A673 (cell line): ENCODE measurements around the gene CCDC171.

Source experiments
- EZH2 ChIP-seq: fragments of 200-600 bp; sonication (generic); IDR thresholded peaks from 2 replicates; pipeline ENCODE4 v1.6.1; 2017; ENCODE audit warnings: borderline replicate concordance, low read depth, mild to moderate bottlenecking, mixed read lengths, antibody characterized with exemption, low read length; ENCODE audit not compliant: poor library complexity, severe bottlenecking
- TF ChIP-seq, protein P1 (sequence below): fragments of 300-800, 200-600 bp; sonication (generic); conservative IDR thresholded peaks from 2 replicates; pipeline ENCODE4 v1.5.1; 2017; ENCODE audit warnings: low read depth, mild to moderate bottlenecking, antibody characterized with exemption, low read length, moderate library complexity, mixed read lengths

DNA sequence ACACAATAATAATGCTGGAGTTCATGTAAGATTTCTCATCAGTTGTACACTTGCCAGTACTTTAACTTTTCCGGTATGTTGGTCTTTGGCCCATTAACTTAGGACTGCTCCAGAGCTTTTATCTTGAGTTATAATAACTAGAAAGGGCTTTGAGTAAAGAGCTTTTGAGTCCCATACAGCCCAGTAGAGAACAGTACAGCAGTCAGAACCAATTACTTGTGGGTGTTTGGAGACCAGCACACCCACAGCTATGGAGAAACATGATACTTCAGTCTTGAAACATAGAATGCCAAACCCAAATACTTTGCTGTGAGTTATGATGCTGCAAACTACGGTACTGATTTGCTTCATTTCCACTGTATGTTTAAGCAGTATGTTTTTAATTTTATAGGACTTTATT is 374.3 kb downstream of the CCDC171 start:
- no peak for TF ChIP-seq EZH2
- TF ChIP-seq, protein P1, sequence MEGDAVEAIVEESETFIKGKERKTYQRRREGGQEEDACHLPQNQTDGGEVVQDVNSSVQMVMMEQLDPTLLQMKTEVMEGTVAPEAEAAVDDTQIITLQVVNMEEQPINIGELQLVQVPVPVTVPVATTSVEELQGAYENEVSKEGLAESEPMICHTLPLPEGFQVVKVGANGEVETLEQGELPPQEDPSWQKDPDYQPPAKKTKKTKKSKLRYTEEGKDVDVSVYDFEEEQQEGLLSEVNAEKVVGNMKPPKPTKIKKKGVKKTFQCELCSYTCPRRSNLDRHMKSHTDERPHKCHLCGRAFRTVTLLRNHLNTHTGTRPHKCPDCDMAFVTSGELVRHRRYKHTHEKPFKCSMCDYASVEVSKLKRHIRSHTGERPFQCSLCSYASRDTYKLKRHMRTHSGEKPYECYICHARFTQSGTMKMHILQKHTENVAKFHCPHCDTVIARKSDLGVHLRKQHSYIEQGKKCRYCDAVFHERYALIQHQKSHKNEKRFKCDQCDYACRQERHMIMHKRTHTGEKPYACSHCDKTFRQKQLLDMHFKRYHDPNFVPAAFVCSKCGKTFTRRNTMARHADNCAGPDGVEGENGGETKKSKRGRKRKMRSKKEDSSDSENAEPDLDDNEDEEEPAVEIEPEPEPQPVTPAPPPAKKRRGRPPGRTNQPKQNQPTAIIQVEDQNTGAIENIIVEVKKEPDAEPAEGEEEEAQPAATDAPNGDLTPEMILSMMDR, result no peak
